OCI-LY1 (cell line): ENCODE measurements around the gene ARHGEF40.

ENCODE experiments used
- H2AFZ ChIP-seq: fragments of 200-600 bp; sonication (generic), shearing (Covaris generic); 2 replicates; pipeline ENCODE4 v1.6.0; 2014; ENCODE audit warnings: antibody characterized with exemption, mild to moderate bottlenecking, low read length
- H3F3A ChIP-seq: fragments of 200-600 bp; sonication (generic), shearing (Covaris generic); 2 replicates; pipeline ENCODE4 v1.6.0; 2014; ENCODE audit warnings: mild to moderate bottlenecking, antibody characterized with exemption, low read length, moderate library complexity; ENCODE audit not compliant: insufficient read depth
- H3K27ac ChIP-seq: fragments of 200-600 bp; sonication (generic); 2 replicates; pipeline ENCODE4 v1.5.1; 2014; ENCODE audit warnings: low read length, mixed run types, mild to moderate bottlenecking, low read depth; ENCODE audit not compliant: poor library complexity, severe bottlenecking
- H3K27me3 ChIP-seq: fragments of 200-600 bp; sonication (generic); 2 replicates; pipeline ENCODE4 v1.6.0; 2014; ENCODE audit warnings: antibody characterized with exemption, mild to moderate bottlenecking, low read length, moderate library complexity; ENCODE audit not compliant: insufficient read depth
- H3K36me3 ChIP-seq: fragments of 200-600 bp; sonication (generic); 2 replicates; pipeline ENCODE4 v1.6.1; 2014; ENCODE audit warnings: mild to moderate bottlenecking, antibody characterized with exemption, low read length, moderate library complexity, mixed read lengths; ENCODE audit not compliant: insufficient read depth
- H3K4me1 ChIP-seq: fragments of 200-600 bp; sonication (generic); 2 replicates; pipeline ENCODE4 v1.5.1; 2014; ENCODE audit warnings: mild to moderate bottlenecking, low read length, moderate library complexity; ENCODE audit not compliant: insufficient read depth, severe bottlenecking
- H3K4me2 ChIP-seq: fragments of 200-600 bp; sonication (generic), shearing (Covaris generic); 2 replicates; pipeline ENCODE4 v1.6.1; 2014; ENCODE audit warnings: low read length
- H3K4me3 ChIP-seq: fragments of 200-600 bp; sonication (generic); 2 replicates; pipeline ENCODE4 v1.5.1; 2014; ENCODE audit warnings: low read length, low read depth, mild to moderate bottlenecking, mixed read lengths; ENCODE audit not compliant: poor library complexity, severe bottlenecking
- H3K79me2 ChIP-seq: fragments of 200-600 bp; shearing (Covaris generic); 2 replicates; pipeline ENCODE4 v1.6.1; 2016; ENCODE audit warnings: mixed run types, low read length, mixed read lengths; ENCODE audit not compliant: insufficient read depth
- H3K9ac ChIP-seq: fragments of 200-600 bp; sonication (generic), shearing (Covaris generic); 2 replicates; pipeline ENCODE4 v1.6.1; 2014; ENCODE audit warnings: mild to moderate bottlenecking, low read length, mixed read lengths
- H3K9me2 ChIP-seq: fragments of 200-600 bp; sonication (generic), shearing (Covaris generic); 2 replicates; pipeline ENCODE4 v1.6.1; 2014; ENCODE audit warnings: low read depth, mild to moderate bottlenecking, low read length, mixed read lengths
- H3K9me3 ChIP-seq: fragments of 200-600 bp; shearing (Covaris generic); 2 replicates; pipeline ENCODE4 v1.6.1; 2014; ENCODE audit warnings: low read length, mixed read lengths
- H4K20me1 ChIP-seq: fragments of 200-600 bp; sonication (generic), shearing (Covaris generic); 2 replicates; pipeline ENCODE4 v1.6.0; 2016; ENCODE audit warnings: mild to moderate bottlenecking, low read length; ENCODE audit not compliant: insufficient read depth
- CTCF ChIP-seq: fragments of 200-600 bp; sonication (generic), shearing (Covaris generic); IDR thresholded peaks from 2 replicates; pipeline ENCODE4 v1.5.1; 2017; ENCODE audit warnings: mild to moderate bottlenecking, antibody characterized with exemption, low read length, moderate library complexity, mixed read lengths
- EZH2 ChIP-seq: fragments of 200-600 bp; sonication (generic), shearing (Covaris generic); IDR thresholded peaks from 2 replicates; pipeline ENCODE4 v1.8.0; 2017; ENCODE audit warnings: borderline replicate concordance, mixed run types, mild to moderate bottlenecking, antibody characterized with exemption, low read length, moderate library complexity, mixed read lengths

Gene ARHGEF40

GRCh38 chr14:21088687-21089086 is 18.6 kb downstream of the ARHGEF40 start:
- TF ChIP-seq CTCF (no peak), EZH2 (no peak)
- Histone ChIP-seq H3K4me3 (no peak overlapping the region), H2AFZ (no peak overlapping the region), H3K9me2 (no peaks in the 10 kb centered on the region), H3K79me2 (no peaks in the 10 kb centered on the region), H3K9ac (no peak overlapping the region), H3K4me2 (no peak overlapping the region), H3K9me3 (no peaks in the 10 kb centered on the region), H3K27ac (no peak overlapping the region), H3K27me3 (no peaks in the 10 kb centered on the region), H3K36me3 (no peaks in the 10 kb centered on the region), H3F3A (no peaks in the 10 kb centered on the region), H3K4me1 (peaks cover 4% of the 10 kb centered on the region), H4K20me1 (no peaks in the 10 kb centered on the region)

- Histone ChIP-seq H3K4me2 (no peak overlapping the region), H3K9me2 (no peaks in the 10 kb centered on the region), H3K4me3 (no peak overlapping the region), H3K9ac (no peak overlapping the region), H3K36me3 (no peaks in the 10 kb centered on the region), H3K79me2 (no peaks in the 10 kb centered on the region), H2AFZ (no peak overlapping the region), H3K27me3 (no peaks in the 10 kb centered on the region), H3K27ac (no peak overlapping the region), H4K20me1 (no peaks in the 10 kb centered on the region), H3K9me3 (no peaks in the 10 kb centered on the region), H3F3A (no peaks in the 10 kb centered on the region), H3K4me1 (peaks cover 4% of the 10 kb centered on the region)
- TF ChIP-seq CTCF: no peak
- no peak for TF ChIP-seq EZH2
Observed at GRCh38 chr14:21089271-21089670, 19.2 kb downstream of the ARHGEF40 start.

GRCh38 chr14:21089877-21090193 is 19.7 kb downstream of the ARHGEF40 start:
- Histone ChIP-seq H3K4me3 (no peak overlapping the region), H3K9me2 (no peaks in the 10 kb centered on the region), H3K27ac (no peak overlapping the region), H3K4me2 (no peak overlapping the region), H2AFZ (no peak overlapping the region), H3K27me3 (no peaks in the 10 kb centered on the region), H4K20me1 (no peaks in the 10 kb centered on the region), H3K36me3 (no peaks in the 10 kb centered on the region), H3K9ac (no peak overlapping the region), H3K9me3 (no peaks in the 10 kb centered on the region), H3K4me1 (peaks cover 4% of the 10 kb centered on the region), H3F3A (no peaks in the 10 kb centered on the region), H3K79me2 (no peaks in the 10 kb centered on the region)
- no peak for TF ChIP-seq EZH2
- TF ChIP-seq CTCF: no peak
